GM10266 (cell line): ENCODE data around the gene USP2.

Experiments used
- DNase-seq: peaks from one replicate; pipeline ENCODE4 v3.0.0; 2012; ENCODE audit errors: extremely low spot score
- CTCF ChIP-seq: IDR thresholded peaks from 2 replicates; pipeline ENCODE4 v1.5.1; 2012; ENCODE audit warnings: mild to moderate bottlenecking, low read depth; ENCODE audit not compliant: control insufficient read depth, insufficient read depth; ENCODE audit errors: missing control alignments

The USP2 gene

DNA sequence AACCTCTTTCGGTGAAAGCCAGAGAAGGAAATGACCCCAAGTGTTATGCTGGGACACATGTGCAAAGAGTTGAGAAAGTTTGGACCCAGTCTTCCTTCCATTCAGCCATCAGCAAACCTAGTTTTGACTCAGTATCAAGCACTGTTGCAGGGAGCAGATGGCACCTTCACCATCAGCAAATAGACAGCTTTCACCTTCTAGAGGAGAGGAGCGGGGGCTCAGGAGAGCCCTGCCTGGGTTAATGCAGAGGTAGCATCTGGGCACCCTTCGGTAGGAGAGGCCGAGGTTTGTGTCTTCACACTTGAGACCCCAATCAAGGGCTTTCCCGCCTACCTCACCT, 18.8 kb downstream of the USP2 start:
- TF ChIP-seq CTCF = no peak
- no peak for DNase-seq

DNA sequence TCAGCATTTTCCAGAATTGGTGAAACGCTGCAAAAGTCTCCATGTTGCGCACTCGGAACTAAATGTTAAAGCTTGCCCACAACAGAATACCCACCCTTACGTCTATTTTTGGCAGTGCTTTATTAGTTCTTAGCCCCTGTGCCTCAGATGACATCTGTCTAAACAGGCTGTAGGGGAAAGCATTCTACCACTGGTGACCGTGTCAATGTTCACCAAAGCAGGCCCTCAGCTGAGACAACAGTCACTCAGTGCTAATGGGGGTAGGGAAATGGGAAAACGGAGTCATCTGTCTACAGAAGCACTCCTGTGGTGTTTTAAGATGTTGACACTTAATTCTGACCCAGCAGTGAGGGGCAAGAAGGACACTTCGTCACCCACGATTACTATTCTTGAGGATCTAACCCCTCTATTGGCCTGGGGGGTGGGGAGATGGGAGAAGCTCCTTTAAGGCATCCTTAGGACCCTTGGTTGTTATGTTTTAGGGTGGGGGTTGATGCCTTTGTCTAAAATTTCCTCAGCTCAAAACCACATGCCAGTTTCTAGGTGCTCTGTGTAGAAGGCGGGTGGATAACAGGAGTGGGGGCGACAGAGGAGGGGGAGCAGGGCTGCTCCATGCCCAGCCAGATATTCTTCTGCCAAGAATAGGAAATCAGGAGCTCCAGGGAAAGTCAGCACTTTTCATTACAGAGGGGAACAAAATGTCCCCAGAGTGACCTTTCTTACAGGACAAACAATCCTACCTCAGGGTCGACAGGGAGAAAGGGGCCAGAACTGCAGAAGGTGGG, 19.4 kb downstream of the USP2 start:
- no peak for DNase-seq
- TF ChIP-seq CTCF = no peak

DNA sequence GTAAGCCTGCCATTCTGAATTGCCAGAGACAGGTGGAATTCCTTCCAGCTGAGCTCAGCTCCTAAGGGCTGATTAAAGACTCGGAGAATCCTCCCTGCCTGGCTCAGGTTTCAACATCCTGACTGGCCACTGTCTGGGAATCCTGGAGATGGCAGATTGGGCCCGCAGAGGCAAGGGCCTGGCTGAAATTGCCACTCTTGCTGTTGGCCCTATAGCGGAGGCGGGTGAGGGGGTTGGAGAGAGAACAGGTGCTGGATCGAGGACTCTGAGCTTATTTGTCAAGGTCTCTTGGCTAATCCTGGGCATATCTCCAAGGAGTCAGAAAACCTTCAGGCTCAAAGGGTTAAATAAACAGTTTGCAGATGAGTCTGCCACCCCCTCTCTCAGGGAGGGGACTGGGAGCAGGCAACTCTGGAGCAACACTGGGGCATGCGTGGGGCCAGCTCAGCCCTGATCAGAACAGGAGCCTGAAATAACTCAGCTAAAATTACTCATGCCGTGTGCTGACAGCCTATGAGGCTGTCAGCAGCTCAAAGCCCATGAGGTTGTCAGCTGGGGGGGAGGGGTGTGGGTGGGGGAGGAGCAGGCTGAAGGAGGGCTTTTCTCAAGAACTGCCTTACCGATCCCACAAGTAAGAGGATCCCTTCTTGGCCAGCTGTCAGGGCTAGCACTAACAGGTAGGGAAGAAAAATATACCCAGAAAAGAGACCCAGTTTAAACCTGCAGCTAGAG, 20.3 kb downstream of the USP2 start:
- TF ChIP-seq CTCF = no peak
- peak; percentile 62 for DNase-seq

GRCh38 chr11:119359365-119360214, 21.9 kb downstream of the USP2 start:
- no peak for TF ChIP-seq CTCF
- DNase-seq = no peak

- TF ChIP-seq CTCF = no peak
- no peak for DNase-seq
Observed at GRCh38 chr11:119357074-119357473, 24.4 kb downstream of the USP2 start.

GRCh38 chr11:119356349-119357031, 25.0 kb downstream of the USP2 start:
- DNase-seq = peak; percentile 89
- peak; percentile 90 for TF ChIP-seq CTCF
